Measurements from ENCODE around the gene CTCF.
"Not testable (repeated sequence)": the region's sequence is repeated elsewhere in the genome, so short reads cannot be mapped to it uniquely, and the experiment has no call there.

The CTCF gene, protein sequence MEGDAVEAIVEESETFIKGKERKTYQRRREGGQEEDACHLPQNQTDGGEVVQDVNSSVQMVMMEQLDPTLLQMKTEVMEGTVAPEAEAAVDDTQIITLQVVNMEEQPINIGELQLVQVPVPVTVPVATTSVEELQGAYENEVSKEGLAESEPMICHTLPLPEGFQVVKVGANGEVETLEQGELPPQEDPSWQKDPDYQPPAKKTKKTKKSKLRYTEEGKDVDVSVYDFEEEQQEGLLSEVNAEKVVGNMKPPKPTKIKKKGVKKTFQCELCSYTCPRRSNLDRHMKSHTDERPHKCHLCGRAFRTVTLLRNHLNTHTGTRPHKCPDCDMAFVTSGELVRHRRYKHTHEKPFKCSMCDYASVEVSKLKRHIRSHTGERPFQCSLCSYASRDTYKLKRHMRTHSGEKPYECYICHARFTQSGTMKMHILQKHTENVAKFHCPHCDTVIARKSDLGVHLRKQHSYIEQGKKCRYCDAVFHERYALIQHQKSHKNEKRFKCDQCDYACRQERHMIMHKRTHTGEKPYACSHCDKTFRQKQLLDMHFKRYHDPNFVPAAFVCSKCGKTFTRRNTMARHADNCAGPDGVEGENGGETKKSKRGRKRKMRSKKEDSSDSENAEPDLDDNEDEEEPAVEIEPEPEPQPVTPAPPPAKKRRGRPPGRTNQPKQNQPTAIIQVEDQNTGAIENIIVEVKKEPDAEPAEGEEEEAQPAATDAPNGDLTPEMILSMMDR

DNA sequence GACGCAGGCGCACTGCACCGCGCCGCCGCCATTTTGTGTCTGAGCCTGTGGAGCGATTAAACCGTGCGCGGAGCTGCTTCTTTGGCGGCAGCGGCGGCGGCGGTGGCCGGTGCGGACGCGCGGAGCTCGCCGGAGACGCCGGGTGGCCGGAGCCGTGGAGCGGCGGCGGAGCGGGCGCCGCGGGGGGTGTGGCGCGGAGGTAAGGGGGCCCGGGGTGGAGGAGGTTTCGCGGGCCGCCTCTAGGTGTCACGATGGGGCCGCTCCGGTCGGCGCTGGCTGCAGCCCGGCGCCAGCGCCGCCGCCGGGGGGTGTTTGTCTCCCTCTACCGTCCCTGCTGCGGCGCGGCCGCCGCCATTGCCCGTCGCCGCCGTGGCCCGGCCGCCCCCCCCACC is at the start of gene CTCF:
Gene CTCF, plus strand, starts transcription at position 1 of the 392 bp plus-strand sequence. CDS start 48,307 bp downstream, outside the sequence.
- peak in 10 of 14 donors; percentile 82 to 96 (median 92) for DNase-seq

DNA sequence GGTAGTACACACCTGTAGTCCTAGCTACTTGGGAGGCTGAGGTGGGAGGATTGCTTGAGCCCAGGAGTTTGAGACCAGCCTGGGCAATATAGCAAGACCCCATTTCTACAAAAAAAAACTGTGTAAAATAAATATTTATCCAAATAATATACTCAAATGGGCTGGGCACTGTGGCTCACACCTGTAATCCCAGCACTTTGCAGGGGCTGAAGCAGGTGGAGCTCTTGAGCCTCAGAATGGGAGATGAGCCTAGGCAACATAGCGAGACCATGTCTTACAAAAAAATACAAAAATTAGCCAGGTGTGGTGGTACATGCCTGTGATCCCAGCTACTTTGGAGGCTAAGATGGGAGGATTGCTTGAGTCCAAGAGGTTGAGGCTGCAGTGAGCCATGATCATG is 48.4 kb upstream of the CTCF start:
- not testable (repeated sequence) for DNase-seq

DNA sequence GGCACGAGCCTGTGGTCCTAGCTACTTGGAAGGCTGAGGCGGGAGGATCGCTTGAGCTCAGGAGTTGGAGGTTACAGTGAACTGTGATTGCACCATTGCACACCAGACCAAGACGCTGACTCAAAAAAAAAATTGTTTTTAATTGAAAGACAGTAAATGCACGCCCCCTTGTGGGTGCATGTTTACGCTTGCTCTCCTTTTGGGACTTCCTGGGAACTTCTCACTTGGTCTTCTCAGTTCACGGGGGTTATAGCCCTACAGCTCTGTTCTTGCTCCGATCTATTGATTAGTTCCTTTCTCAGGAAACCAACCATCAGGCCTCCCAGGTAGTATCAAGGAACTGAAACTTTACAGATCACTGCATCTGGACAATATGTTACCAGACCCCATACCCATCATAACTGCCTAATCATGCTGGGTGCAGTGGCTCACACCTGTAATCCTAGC is 47.9 kb upstream of the CTCF start:
- peak in 4 of 14 donors; percentile 14 to 35 (median 24) for DNase-seq

DNA sequence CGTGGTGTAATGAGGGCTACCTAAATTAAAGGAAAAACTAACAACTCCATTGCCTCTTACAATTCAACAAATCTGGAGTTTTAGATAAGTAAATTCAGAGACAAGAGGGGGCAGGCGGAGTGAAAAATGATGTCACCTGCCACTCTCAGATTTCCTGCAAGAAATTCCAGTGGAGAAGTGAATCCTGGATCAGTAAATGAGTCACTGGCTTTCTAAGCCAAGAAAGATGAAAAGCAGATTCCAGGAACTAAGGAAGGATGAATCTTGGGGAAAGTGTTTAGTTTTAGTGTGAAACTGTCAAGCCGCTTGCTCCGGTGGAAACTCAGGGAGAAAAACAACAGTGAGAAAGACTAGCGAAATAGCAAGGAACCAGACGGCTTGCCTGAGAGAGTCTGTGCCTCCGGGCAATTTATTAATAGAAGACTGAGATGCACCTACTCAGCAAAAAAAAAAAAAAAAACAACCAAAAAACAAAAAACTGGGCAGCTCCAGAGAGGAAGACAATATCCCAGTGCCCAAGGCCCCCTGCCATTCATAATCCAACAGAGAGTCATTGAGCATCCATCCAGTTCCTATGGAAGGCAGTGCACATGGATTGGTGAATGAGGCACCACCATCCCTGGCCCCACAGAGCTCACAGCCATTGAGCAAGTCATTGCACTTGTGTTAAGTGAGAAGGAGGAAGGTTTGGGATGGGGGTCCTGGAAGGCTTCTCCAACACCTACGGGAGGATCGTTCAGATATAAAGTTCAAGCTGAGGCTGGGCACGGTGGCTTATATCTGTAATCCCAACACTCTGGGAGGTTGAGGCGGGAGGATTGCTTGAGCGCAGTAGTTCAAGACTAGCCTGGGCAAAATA is 45.8 kb upstream of the CTCF start:
- DNase-seq = no peak

DNA sequence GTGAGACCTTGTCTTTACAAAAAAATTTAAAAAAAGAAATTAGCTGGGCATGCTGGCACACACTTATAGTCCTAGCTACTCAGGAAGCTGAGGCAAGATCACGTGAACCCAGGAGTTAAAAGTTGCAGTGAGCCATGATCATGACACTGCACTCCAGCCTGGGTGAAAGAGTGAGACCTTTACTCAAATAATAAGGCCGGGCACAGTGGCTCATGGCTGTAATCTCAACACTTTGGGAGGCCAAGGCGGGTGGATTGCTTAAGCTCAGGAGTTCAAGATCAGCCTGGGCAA is 45.2 kb upstream of the CTCF start:
- DNase-seq = no peak

DNA sequence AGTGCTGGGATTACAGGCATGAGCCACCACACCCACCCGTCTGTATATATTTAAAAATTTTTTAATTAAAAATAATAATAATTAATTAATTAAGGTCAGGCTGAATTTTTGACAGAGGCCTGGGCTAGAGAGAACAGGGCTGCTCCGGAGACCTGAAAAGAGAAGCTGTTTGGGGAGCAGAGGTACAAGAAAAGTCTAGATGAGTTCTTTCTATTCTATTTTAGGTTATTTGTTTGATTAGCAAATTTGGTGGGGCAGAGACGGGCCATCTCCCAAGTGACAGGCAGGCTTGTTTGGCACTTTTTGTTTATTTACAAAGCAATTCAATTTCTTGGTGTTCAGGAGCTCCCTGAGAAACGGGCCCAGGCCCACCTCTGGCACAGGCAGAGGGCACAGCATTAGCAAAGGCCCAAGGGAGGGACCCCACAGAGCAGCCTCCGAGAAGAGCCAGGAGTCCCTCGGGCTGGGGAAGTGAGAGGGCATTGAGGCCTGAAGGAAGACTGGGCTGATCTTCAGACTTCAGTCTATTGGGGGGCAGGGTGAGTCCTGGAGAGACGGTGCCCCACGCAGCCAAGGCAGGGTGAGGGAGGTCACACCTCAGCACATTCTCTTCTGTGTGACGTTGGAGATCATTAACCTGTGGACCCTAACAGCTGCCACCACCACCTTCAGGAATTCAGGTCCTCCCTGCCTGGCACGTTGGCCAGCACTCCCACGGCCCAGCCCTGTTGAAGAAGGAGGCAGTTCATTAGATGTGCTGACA is 44.5 kb upstream of the CTCF start:
- no peak for DNase-seq

DNA sequence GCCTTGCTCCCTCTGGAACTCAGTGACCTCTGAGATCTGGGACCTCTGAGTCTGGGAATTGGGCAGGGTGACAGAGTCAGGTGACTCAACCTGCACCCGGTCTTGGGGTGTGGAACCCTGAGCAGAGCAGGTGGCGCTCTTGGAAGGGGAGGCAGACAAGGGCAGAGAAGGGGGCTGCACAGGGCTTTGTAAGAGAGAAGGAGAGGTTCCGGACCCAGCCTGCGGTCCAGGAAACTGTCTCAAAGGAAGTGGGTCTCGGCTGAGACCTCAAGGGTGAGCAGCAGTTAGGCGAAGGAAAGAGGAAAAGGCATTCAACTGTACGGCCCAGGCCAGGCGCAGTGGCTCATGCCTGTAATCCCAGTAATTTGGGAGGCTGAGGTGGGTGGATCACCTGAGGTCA is 43.6 kb upstream of the CTCF start:
- DNase-seq = no peak

DNA sequence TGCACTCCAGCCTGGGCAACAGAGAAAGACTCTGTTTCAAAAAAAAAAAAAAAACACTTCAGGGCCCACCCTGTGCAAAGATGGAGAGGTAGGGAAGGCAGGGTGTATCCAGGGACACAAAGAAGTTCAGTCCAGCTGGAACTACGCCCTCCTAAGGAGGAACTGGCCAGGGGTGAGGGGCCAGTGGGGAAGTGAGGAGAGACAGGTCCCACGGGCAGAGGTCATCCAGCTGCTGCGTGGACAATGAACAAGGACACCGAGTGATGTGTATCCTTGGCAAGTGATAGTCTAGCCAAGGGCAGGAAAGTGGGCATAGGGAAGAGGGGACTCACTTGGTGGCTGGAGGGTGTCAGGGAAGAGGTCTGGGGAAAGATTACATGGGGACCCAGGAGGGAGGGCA is 43.1 kb upstream of the CTCF start:
- DNase-seq = no peak

DNA sequence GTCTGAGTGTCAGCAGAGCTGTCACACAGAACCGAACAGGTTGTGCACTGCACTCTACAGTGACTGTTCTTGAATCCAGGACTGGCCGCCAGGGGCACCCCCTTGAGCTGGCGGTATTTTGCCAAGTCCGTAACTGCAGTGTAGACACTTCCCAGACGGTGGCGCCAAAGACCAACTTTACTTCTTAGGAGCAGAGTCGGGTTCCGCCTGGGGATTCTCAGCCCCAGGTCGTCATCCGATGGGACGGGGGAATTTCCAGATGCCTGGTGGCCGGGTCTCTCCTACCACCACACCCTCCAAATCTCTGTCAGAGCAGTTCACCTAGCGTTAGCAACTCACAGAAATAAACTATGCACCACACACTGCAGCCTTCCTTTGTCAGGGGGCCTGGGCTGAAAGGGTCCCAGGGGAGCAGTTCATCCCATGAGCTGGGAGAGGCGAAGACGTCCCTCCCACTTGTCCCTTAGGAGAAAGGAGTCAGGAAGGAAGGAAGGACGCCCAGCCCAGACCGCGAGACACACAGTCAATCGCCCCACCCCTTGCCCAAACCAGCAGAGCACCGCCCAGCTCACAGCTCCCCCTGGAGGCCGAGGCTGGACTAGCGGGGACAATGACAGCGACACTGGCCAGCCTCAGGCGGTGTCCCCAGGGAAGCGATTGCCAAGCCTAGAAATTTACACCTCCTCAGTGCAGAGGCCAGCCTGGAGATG is 41.1 kb upstream of the CTCF start:
- peak; percentile 34 to 91 (median 82) for DNase-seq

DNA sequence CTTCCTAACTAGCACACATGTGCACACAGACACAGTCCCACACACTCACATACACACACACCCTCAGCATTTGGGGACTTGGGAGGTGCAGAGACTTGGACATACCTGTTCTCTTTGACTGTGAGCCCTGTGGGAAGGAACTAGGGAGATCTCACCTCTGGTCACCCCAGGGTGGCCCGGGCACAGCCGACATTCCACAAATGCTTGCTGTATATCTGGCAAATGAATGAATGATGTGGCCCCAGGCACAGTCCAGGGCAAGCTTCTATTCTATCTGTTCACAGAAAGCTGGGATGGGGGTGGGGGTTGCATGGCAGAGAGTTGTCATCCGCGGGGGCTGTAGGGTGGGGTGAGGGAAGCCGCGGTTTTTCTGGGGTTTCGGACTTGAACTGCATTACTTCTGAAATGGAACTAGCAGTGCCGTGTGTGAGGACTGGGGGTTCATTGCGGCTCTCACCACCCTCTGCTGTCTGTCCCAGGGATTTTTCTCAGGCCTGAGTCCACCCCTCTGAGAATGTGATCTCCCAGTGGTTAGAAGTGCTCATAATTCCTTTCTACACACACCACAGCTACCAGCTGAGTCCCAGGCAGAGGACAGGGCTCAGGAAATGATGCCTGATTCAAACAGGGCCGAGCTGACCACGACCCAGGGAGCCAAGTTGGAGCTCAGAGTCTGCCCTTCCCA is 37.0 kb upstream of the CTCF start:
- no peak for DNase-seq

DNA sequence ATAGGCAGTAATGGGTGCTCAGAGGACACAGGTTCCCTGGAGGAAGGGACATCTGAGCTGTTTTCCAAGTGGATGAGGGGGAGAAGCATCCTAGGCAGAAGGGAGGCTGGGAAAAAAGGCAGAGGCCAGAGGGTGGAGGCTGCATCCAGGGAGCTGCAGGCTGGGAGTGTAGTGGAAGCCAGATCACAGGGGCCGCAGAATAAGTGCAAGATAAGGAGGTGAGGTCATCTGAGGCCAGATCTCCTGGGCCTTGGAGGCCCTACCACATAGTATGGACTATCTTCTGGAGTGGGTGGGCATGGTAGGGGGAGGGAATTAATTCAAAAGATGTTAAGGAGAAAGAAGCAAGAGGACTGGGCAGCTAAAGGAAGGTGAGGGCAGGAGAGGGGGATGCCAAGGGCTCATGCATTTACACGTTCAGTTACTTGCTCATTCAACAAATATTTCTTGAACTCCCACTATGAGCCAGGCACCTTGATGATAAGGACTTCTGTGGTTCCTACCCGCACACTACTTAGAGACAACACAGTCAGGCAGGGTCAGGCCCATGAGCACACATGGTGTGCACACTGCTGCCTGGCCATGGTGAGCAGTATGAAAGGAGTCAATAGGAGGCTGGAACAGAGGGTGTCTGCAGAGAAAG is 36.1 kb upstream of the CTCF start:
- DNase-seq = no peak

DNA sequence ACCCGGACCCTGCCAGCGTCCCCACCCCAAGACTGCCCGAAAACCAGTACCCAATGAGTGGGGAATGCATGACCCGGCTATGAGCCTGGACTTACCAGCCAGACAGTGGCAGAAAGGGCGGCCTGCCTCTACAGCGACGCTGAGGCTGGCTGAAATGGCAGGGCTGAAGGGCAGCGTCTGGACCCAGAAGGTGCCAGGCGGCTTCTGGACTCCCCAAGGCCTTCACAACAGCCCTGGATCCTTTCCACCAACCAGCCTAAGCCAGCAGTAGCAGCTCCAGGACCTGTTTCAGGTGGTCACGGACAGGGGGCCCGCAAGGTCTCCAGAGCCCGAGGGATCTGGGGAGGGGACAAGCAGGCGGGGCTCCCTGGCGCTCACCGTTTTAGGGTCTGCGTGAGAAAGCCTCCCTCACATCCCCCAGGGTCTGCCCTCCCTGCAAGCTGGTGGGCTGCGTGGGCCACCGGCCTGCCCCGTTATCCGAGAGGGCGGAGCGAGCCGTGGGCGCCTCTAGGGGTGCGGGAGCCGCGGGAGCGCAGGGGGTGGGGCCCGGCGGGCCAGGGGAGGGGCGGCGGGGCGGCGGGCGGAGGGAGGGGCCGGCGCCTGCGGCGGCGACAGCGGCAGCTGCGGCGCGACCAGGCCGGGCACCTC is 34.0 kb upstream of the CTCF start, which contains the start of gene RIPOR1:
Gene RIPOR1, plus strand, starts transcription at position 608 of the 648 bp plus-strand sequence. CDS start 9,618 bp downstream, outside the sequence.
- DNase-seq = peak in 12 of 14 donors; percentile 14 to 70 (median 59)

DNA sequence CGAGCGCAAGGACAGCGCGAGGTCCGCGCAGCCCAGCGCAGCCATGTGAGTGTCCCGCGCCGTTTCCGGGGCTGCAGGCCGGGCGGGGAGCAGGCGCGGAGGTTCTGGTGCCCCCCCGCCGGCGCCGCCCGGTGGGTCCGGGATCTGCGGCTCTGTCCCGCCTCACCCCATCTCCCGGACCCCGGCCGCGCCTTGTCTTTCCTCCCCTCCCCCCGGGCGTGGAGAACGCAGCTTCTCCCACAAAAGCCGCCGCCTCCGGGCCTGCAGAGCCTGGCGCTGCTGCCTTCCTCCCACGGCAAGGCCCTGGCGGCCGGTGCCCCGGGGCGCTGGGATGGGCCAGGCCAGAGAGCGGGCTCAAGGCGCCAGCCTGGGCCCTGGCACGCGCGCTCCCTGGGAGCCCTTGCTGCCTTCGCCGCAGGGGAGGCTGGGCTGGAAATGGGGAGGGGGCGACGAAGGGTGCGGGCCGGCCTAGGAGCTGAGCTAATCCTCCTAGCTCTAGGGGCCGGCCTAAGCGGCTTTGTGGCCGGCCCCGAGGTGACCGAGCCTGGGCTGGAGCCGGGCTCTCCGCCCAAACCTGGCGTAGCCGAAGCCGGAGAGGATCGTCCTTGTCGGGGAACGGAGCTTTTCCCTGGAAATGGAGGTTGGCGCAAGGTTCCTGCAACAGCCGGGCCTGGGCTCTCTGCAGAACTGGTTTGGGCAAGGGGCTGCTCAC is 33.3 kb upstream of the CTCF start:
- peak in 6 of 14 donors; percentile 40 to 60 (median 48) for DNase-seq

DNA sequence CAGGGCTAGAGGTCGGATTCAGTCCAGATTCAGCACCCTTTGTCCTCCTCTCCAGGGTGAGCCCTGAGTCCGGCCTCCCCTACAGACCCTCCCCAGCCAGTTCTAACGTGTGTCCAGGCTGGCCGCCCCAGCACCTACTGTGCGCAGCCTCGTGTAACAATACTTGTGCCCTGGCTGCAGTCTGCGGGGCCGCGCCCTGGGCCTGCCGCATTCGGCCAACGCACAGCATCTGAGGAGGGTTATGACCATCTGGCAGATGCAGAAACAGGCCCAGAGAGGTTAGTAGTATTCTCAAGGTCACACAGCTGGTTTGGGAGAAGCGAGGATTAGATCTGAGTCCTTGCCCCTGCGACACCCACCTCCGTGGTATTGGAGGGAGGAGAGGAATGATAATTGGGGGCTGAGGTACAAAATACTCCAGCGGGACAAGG is 32.7 kb upstream of the CTCF start:
- DNase-seq = peak in 2 of 14 donors; percentile 28 to 33

DNA sequence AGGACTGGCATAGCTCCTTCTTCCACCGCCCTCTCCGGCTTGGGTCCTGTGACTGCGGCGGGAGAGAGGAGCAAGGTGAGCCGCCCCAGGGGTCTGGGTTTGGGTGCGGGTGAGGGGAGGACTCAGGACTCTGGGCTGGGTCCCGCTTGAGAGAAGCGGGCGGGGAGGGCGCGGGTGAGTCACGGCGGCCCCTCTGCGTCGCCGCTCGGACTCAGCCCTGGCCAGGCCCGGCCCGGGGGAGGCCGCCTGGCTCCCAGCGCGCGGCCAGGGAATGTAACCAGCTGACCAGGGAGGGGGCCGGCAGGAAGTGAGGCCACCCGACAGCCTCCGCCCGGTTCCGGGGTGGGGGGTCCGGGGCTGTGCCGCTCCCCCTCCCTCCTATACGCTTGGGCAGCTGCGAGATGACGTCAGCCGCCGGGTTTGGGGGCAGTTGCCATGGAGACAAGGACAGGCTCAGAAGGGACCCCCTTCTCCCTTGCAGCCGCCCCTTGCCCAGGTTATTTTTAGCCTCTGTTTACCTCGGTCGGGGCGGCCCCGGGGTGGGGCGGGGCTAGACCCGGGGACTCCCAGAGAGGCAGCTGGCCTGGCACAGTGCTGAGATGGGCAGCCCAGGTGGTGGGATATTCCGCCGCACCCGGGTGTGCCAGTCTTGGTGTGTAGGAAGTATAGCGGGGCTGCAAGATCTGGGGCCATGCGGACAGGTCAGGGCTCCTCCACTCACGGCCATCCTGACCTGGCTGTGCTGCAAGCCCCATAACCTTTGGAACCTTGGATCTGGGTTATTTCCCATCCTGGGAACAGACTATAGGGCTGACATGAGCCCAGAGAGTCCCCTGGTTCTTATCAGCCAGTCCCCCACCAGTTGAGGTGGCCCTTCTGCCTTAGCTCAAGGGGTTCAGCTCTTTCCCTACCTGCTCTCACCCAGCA is 32.0 kb upstream of the CTCF start:
- DNase-seq = peak in 12 of 14 donors; percentile 10 to 86 (median 52)

DNA sequence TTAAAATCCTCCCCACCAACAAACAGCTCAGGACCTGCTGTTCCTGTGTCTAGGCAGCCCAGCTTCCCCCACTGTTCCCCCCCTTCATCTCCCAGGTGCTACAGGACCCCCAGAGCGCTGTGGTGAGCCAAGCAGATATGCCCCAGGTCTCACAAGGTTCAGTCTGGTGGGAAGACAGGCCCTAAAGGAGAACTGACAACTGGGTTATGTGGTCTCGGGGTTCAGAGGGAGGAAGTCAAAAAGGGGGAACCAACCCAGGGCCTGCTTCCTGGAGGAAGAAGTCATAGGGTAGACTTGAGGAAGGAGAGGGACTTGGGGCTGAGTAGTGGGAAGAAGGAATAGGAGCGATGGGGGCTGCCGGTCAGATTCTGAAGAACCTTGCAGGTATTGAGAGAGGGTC is 31.1 kb upstream of the CTCF start:
- DNase-seq = peak in 7 of 14 donors; percentile 11 to 42 (median 33)

DNA sequence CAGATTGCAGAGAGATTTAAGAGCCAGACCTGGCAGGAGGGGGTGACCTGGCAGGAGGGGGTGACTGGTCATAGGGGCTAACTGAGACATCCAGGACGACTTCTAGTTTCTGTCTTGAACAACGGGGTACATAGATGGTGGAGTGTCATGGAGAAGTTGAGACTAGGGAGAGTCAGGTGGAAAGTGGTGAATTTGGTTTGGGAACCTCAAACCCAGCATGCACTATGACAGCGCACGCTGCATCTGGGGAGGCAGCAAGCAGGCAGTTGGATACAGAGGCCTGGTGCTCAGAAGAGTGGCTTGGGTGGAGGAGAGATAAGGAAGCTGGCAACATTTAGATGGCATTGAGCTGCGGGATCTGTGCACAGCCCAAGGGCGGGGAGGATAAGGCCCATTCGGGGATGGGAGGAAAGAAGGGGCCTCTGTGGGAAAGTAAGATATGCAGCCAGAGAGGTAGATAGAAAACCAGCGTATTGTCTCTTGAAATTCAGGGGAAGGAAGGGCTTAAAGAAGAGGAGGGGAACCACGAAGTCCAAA is 29.2 kb upstream of the CTCF start:
- DNase-seq = no peak
